ENCODE results near the gene PIP5K1B.

GRCh38 chr9:68715181-68715456 lies 10.1 kb downstream of the PIP5K1B start:
- TF ChIP-seq TAF1 (IDR thresholded peaks at IDR 0.05; ENCODE audit: borderline replicate concordance, insufficient read depth, low read length), result no peak
- TF ChIP-seq POLR2AphosphoS5 (IDR thresholded peaks at IDR 0.05; ENCODE audit: low read depth, low read length), result no peak
- TF ChIP-seq REST (IDR thresholded peaks at IDR 0.05; ENCODE audit: insufficient read depth in 1 of 2, low read depth in 2 of 2, low read length in 2 of 2), result no peak
- TF ChIP-seq SIN3A (IDR thresholded peaks at IDR 0.05; ENCODE audit: borderline replicate concordance, insufficient read depth, low read length), result no peak

Data from PFSK-1 (cell line).